GM19035 (cell line): ENCODE measurements around the gene CDC14A.
"Not testable (repeated sequence)": the region's sequence is repeated elsewhere in the genome, so short reads cannot be mapped to it uniquely, and the experiment has no call there.

Experiments
- ATAC-seq: cut with Tn5 transposase; IDR thresholded peaks from one replicate; pipeline ENCODE4 v1.9.1; 2021; ENCODE audit not compliant: unreplicated experiment

CDC14A gene

GRCh38 chr1:100335436-100335835 lies 16.9 kb upstream of the CDC14A start:
- ATAC-seq = no peak

- not testable (repeated sequence) for ATAC-seq
Measured at GRCh38 chr1:100337878-100338277, 14.4 kb upstream of the CDC14A start.

- ATAC-seq = not testable (repeated sequence)
Measured at GRCh38 chr1:100339735-100340134, 12.6 kb upstream of the CDC14A start.

GRCh38 chr1:100340494-100340893 lies 11.8 kb upstream of the CDC14A start:
- ATAC-seq = no peak

- no peak for ATAC-seq
Measured at GRCh38 chr1:100342348-100342747, 10.0 kb upstream of the CDC14A start.

- ATAC-seq = no peak
Measured at GRCh38 chr1:100343897-100344296, 8.4 kb upstream of the CDC14A start.

- ATAC-seq = no peak
Measured at GRCh38 chr1:100344774-100345173, 7.5 kb upstream of the CDC14A start.

DNA sequence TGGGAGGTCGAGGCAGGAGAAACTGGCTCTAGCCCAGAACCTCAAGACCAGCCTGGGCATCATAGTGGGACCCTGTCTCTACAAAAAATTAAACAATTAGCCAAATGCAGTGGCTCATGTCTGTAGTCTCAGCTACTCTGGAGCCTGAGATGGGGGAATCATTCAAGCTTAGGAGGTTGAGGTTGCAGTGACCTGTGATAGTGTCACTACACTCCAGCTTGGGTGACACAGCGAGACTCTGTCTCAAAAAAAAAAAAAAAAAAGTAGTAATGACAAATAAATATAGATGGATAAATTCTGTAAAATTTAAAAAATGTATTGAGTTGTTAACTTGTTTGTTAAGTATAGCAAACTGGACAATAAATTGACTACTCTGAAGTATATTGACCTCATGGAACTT lies 5.9 kb upstream of the CDC14A start:
- no peak for ATAC-seq

- ATAC-seq = no peak
Measured at GRCh38 chr1:100347009-100347966, 5.0 kb upstream of the CDC14A start.

DNA sequence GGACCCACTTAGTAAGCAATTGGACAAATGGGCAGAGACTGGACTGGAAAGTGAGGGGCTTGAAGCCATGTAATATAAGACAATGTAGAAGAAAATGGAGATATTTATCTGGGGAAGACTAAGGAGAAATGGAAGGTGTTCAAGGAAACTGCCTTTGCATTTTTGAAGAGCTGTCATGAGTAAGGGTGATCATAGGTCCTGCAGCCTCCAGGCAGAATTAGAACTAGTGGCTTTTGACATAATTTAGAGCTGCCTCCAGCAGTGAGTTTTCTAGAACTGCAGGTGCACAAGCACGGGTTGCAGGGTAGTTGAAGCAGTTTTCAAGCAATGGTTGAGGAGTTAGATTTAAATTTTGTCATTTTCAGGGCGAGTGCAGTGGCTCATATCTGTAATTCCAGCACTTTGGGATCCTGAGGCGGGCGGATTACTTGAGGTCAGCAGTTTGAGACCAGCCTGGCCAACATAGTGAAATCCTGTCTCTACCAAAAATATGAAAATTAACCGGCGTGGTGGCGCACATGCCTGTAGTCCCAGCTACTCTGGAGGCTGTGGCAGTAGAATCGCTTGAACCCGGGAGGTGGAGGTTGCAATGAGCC lies 3.7 kb upstream of the CDC14A start:
- ATAC-seq = no peak

DNA sequence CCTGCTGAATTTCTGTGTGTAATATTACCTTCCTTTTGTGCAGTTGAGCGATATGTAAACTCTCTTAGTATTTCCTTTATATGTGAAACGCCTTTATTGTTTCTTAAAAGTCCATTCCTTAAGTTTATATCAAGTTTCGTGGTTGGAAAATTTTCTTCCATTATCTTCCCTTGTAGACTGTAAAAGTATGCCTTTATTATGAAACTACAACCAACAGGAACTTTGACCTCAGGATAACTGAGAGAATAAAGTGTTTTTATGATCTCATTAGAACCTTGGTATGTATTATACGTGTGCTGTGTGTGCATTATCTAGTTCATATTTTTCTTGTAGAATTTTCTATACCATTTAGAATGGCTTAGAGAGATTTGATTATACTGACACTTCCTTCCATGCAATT lies 3.1 kb upstream of the CDC14A start:
- no peak for ATAC-seq

- ATAC-seq = no peak
Measured at GRCh38 chr1:100350787-100351094, 1.6 kb upstream of the CDC14A start.

GRCh38 chr1:100351095-100351887 lies 1.0 kb upstream of the CDC14A start:
- peak; percentile 55 for ATAC-seq

GRCh38 chr1:100353071-100353801 lies 930 bp downstream of the CDC14A start:
- peak; percentile 21 for ATAC-seq

- ATAC-seq = no peak
Measured at GRCh38 chr1:100353988-100354387, 1.7 kb downstream of the CDC14A start.

DNA sequence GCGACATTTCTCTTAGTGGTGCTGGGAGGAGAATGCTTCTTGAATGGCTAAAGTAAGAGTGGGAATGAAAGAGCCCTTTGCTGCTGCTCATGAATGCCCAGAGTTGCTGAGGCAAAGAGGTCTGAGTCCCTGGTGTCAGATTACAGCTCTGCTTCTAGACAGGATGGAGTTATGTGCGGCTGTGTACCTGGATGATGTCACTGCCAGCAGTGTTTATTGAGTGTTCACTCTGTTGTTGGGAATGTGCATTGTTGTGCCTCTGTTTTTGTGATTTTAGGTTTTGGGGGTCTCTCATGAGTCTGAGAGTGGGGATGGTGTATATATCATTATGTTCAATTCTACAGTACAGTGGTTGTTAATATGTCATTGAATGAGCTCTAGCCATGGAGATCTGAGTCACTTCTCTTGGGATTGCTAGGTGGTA lies 2.7 kb downstream of the CDC14A start:
- ATAC-seq = no peak

GRCh38 chr1:100358210-100358609 lies 5.9 kb downstream of the CDC14A start:
- no peak for ATAC-seq

DNA sequence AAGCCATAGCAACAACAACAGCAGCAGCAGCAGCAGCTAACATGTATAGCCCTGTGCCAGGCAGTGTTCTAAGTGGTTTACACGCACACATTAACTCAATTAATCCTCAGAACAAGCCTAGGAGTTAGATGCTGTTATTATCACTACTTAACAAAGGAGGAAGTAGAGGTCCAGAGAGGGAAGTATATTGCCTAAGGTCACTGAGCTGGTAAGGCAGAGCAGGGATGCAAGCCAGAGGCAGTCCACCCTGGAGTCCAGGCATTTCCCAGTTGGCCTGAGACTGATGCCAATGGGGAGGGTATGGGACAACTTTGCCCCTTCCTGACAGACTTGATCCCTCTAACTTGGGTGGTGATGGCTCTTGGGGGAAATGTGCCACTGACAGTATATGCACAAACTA lies 6.8 kb downstream of the CDC14A start:
- ATAC-seq = no peak

- ATAC-seq = no peak
Measured at GRCh38 chr1:100360790-100361510, 8.6 kb downstream of the CDC14A start.

DNA sequence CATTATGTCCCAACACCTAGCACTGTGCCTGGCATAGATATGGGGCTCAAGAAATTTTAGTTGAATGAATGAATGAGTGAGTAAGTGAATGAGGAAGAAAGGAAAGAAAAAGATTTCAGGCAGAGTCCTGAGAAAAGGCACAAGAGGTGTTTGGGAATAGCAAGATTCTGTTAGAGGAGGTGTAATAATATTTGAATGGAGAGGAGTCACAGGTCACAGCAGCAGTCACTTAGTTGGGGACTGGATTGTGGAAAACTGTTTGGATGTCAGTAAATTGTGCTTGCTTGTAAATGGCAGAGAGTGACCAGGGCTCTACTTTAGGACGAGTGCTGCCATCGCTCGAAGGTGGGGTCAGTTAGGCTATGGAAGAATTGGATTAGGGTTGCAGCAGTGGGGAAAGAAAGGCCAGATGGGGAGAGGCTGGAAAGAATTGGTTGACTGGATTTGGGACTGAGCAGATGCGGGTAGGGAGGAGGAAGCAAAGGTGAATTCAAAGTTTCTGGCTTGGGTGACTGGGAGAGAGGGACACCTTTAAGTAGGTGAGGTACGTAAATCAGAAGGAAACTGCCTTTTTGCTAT lies 9.3 kb downstream of the CDC14A start:
- ATAC-seq = no peak
